ENCODE data around the gene DDR1. TPM values are rescaled to one million over a fixed set of nuclear protein-coding genes. Genes with fewer than 3 reads are reported as not detected.
A peak's percentile ranks its signal among the peaks of the same experiment; 100 is the strongest.
"Not testable (repeated sequence)": the region's sequence is repeated elsewhere in the genome, so short reads cannot be mapped to it uniquely, and the experiment has no call there.

Gene DDR1
- total RNA-seq, 1 donor from 2014 or later, result 85.3 TPM

- H3F3A ChIP-seq (ENCODE audit: low read depth), result peaks cover 51% of the 10 kb centered on the region
- Mint-ChIP-seq H3K27ac (no peak overlapping the region), H3K27me3 (ENCODE audit: insufficient read depth, low read depth) (peaks cover 4% of the 10 kb centered on the region), H3K4me1 (peaks cover 9% of the 10 kb centered on the region), H3K36me3 (peaks cover 21% of the 10 kb centered on the region), H3K9me3 (no peaks in the 10 kb centered on the region), H3K4me3 (no peak overlapping the region)
- no peak overlapping the region for H3K4me3 ChIP-seq
- H3K9me3 ChIP-seq (ENCODE audit: low read depth), result no peaks in the 10 kb centered on the region
- no peak for TF ChIP-seq CTCF (IDR thresholded peaks at IDR 0.05)
- TF ChIP-seq EZH2phosphoT487 (IDR thresholded peaks at IDR 0.05), result no peak
- no peak for TF ChIP-seq EZH2 (IDR thresholded peaks at IDR 0.05)
- H3K36me3 ChIP-seq, result no peaks in the 10 kb centered on the region
- no peak overlapping the region for H3K4me2 ChIP-seq
- peaks cover 11% of the 10 kb centered on the region for H3K4me1 ChIP-seq
- H3K27ac ChIP-seq, result no peak overlapping the region
- peaks cover 24% of the 10 kb centered on the region for H4K20me1 ChIP-seq (ENCODE audit: low read depth)
- H3K9ac ChIP-seq, result no peak overlapping the region
- no peaks in the 10 kb centered on the region for H3K27me3 ChIP-seq
- no peak overlapping the region for H2AFZ ChIP-seq (replicated peaks)
- no peak for DNase-seq (ENCODE audit: low spot score)
- H3K79me2 ChIP-seq (ENCODE audit: low read depth), result no peaks in the 10 kb centered on the region
Observed at GRCh38 chr6:30898750-30899360, 14.5 kb downstream of the DDR1 start.

- Histone ChIP-seq H2AFZ (replicated peaks) (no peak overlapping the region), H3K4me1 (peaks cover 4% of the 10 kb centered on the region), H3K4me3 (no peak overlapping the region), H3K27me3 (no peaks in the 10 kb centered on the region), H3K36me3 (no peaks in the 10 kb centered on the region), H3K27ac (peak overlapping the region; percentile 29), H3F3A (ENCODE audit: low read depth) (peaks cover 57% of the 10 kb centered on the region), H3K79me2 (ENCODE audit: low read depth) (no peaks in the 10 kb centered on the region), H3K9me3 (ENCODE audit: low read depth) (no peaks in the 10 kb centered on the region), H3K9ac (no peak overlapping the region), H3K4me2 (no peak overlapping the region), H4K20me1 (ENCODE audit: low read depth) (peaks cover 11% of the 10 kb centered on the region)
- H3K4me3 Mint-ChIP-seq, result no peak overlapping the region
- TF ChIP-seq CTCF (IDR thresholded peaks at IDR 0.05) (no peak), EZH2phosphoT487 (IDR thresholded peaks at IDR 0.05) (no peak), EZH2 (IDR thresholded peaks at IDR 0.05) (no peak)
- no peaks in the 10 kb centered on the region for H3K9me3 Mint-ChIP-seq
- no peak for DNase-seq (ENCODE audit: low spot score)
- peaks cover 6% of the 10 kb centered on the region for H3K4me1 Mint-ChIP-seq
- no peak overlapping the region for H3K27ac Mint-ChIP-seq
- H3K36me3 Mint-ChIP-seq, result peaks cover 9% of the 10 kb centered on the region
- H3K27me3 Mint-ChIP-seq (ENCODE audit: insufficient read depth, low read depth), result peaks cover 7% of the 10 kb centered on the region
Observed at GRCh38 chr6:30900863-30901417, 16.6 kb downstream of the DDR1 start.

- Mint-ChIP-seq H3K36me3 (peaks cover 7% of the 10 kb centered on the region), H3K27ac (no peak overlapping the region), H3K9me3 (no peaks in the 10 kb centered on the region), H3K4me1 (peaks cover 9% of the 10 kb centered on the region), H3K27me3 (ENCODE audit: insufficient read depth, low read depth) (peaks cover 11% of the 10 kb centered on the region), H3K4me3 (no peak overlapping the region)
- no peak for DNase-seq (ENCODE audit: low spot score)
- Histone ChIP-seq H3K27me3 (no peaks in the 10 kb centered on the region), H3K4me1 (peaks cover 7% of the 10 kb centered on the region), H3K9ac (no peak overlapping the region), H3K4me2 (no peak overlapping the region), H3K79me2 (ENCODE audit: low read depth) (no peaks in the 10 kb centered on the region), H3K27ac (peak overlapping the region; percentile 29), H3F3A (ENCODE audit: low read depth) (peaks cover 62% of the 10 kb centered on the region), H3K4me3 (no peak overlapping the region), H3K36me3 (no peaks in the 10 kb centered on the region), H4K20me1 (ENCODE audit: low read depth) (peaks cover 6% of the 10 kb centered on the region), H2AFZ (replicated peaks) (no peak overlapping the region), H3K9me3 (ENCODE audit: low read depth) (no peaks in the 10 kb centered on the region)
- TF ChIP-seq EZH2phosphoT487 (IDR thresholded peaks at IDR 0.05), result no peak
- TF ChIP-seq CTCF (IDR thresholded peaks at IDR 0.05), result no peak
- TF ChIP-seq EZH2 (IDR thresholded peaks at IDR 0.05), result no peak
Observed at GRCh38 chr6:30901436-30901835, 17.1 kb downstream of the DDR1 start.

- not testable (repeated sequence) for H3K36me3 ChIP-seq; H3K27ac Mint-ChIP-seq; DNase-seq (ENCODE audit: low spot score); H3K27ac ChIP-seq; H3K9ac ChIP-seq; H2AFZ ChIP-seq (replicated peaks); H3K9me3 ChIP-seq (ENCODE audit: low read depth); H3K27me3 ChIP-seq; H3K36me3 Mint-ChIP-seq; H3K79me2 ChIP-seq (ENCODE audit: low read depth); H3K4me1 ChIP-seq; H3K9me3 Mint-ChIP-seq; H3K4me3 Mint-ChIP-seq; H4K20me1 ChIP-seq (ENCODE audit: low read depth); H3K4me3 ChIP-seq; H3K4me2 ChIP-seq
- peaks cover 11% of the 10 kb centered on the region for H3K4me1 Mint-ChIP-seq
- peaks cover 11% of the 10 kb centered on the region for H3K27me3 Mint-ChIP-seq (ENCODE audit: insufficient read depth, low read depth)
- H3F3A ChIP-seq (ENCODE audit: low read depth), result peaks cover 66% of the 10 kb centered on the region
Observed at GRCh38 chr6:30902196-30902595, 17.9 kb downstream of the DDR1 start.

Data from neural progenitor cell (in vitro differentiated cells).